ENCODE measurements around the gene SMYD3. TPM values are rescaled to one million over a fixed set of nuclear protein-coding genes. Genes with fewer than 3 reads are reported as not detected.

Gene SMYD3
- total RNA-seq, 1 experiment from 2014 or later = 25.5 TPM

DNA sequence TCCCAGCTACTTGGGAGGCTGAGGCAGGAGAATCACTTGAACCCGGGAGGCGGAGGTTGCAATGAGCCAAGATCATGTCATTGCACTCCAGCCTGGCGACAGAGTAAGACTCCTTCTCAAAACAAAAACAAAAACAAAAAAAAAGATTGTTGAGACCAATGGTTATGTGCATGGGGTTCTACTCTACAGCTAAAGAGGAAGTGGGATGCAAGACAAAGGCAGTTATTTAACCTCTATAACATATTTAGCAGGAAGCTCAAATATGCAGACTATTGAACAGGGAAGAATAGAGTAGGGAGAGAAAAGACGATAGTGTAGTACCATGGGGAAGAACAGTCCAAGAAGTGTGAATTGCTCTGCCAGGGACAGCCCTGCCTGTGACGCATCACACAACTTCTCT is 227.7 kb downstream of the SMYD3 start:
- no CpG with 5 or more reads among the region's 5 CpGs for WGBS (ENCODE audit: extremely low coverage, insufficient read length, low lambda C conversion rate)
- no peaks in the 10 kb centered on the region for H3K9me3 Mint-ChIP-seq
- no peaks in the 10 kb centered on the region for H3K36me3 Mint-ChIP-seq (ENCODE audit: insufficient read depth in 1 of 3, low read depth in 3 of 3)
- Histone ChIP-seq H3K23me2 (ENCODE audit: insufficient read length, low read depth, low read length, poor library complexity, severe bottlenecking) (no peaks in the 10 kb centered on the region), H3K27ac (ENCODE audit: insufficient read length, low read depth, low read length) (no peak overlapping the region), H3K79me2 (ENCODE audit: insufficient read depth, low read length) (no peaks in the 10 kb centered on the region), H2AFZ (ENCODE audit: low read length) (no peak overlapping the region), H3K4me2 (ENCODE audit: insufficient read depth, insufficient read length, low read length) (no peak overlapping the region), H4K8ac (replicated peaks; ENCODE audit: insufficient read length, low read depth, low read length) (no peak overlapping the region), H4K20me1 (ENCODE audit: control insufficient read depth, insufficient read depth, insufficient read length) (no peaks in the 10 kb centered on the region), H2BK12ac (ENCODE audit: insufficient read length, low read depth, low read length) (no peak overlapping the region), H3K23ac (ENCODE audit: insufficient read length, low read depth, low read length) (no peak overlapping the region), H3K4me1 (ENCODE audit: insufficient read depth, low read length) (no peaks in the 10 kb centered on the region; the same call in 1 of the 2 replicates), H3K9ac (ENCODE audit: extremely low read depth, insufficient read length, low read length) (no peak overlapping the region), H3K56ac (ENCODE audit: insufficient read length, low read depth, low read length) (no peak overlapping the region), H3K18ac (ENCODE audit: insufficient read length, low read depth, low read length) (no peak overlapping the region), H4K91ac (ENCODE audit: insufficient read length, low read depth, low read length) (no peak overlapping the region), H3T11ph (ENCODE audit: low read length) (no peak overlapping the region), H2BK5ac (ENCODE audit: insufficient read length, low read length) (no peak overlapping the region), H3K9me3 (ENCODE audit: control insufficient read depth, low read depth, low read length) (no peaks in the 10 kb centered on the region), H2BK20ac (ENCODE audit: low read depth, low read length, poor library complexity, severe bottlenecking) (no peak overlapping the region), H4K5ac (ENCODE audit: insufficient read length, low read depth, low read length) (no peak overlapping the region), H3K4ac (ENCODE audit: low read depth, low read length) (no peak overlapping the region), H3K14ac (ENCODE audit: insufficient read depth, low read length) (no peak overlapping the region), H3K27me3 (ENCODE audit: insufficient read depth, low read length) (no peaks in the 10 kb centered on the region), H2AK5ac (ENCODE audit: insufficient read length, low read length) (no peak overlapping the region), H3K79me1 (ENCODE audit: insufficient read depth, low read depth, low read length, poor library complexity, severe bottlenecking) (no peaks in the 10 kb centered on the region), H2BK15ac (ENCODE audit: low read depth, low read length) (no peak overlapping the region), H2BK120ac (ENCODE audit: low read depth, low read length, poor library complexity, severe bottlenecking) (no peak overlapping the region)
- H3K27me3 Mint-ChIP-seq (ENCODE audit: low read depth) = no peaks in the 10 kb centered on the region; the same call in 1 of the 2 replicates
- TF ChIP-seq, protein P1, sequence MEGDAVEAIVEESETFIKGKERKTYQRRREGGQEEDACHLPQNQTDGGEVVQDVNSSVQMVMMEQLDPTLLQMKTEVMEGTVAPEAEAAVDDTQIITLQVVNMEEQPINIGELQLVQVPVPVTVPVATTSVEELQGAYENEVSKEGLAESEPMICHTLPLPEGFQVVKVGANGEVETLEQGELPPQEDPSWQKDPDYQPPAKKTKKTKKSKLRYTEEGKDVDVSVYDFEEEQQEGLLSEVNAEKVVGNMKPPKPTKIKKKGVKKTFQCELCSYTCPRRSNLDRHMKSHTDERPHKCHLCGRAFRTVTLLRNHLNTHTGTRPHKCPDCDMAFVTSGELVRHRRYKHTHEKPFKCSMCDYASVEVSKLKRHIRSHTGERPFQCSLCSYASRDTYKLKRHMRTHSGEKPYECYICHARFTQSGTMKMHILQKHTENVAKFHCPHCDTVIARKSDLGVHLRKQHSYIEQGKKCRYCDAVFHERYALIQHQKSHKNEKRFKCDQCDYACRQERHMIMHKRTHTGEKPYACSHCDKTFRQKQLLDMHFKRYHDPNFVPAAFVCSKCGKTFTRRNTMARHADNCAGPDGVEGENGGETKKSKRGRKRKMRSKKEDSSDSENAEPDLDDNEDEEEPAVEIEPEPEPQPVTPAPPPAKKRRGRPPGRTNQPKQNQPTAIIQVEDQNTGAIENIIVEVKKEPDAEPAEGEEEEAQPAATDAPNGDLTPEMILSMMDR (conservative IDR thresholded peaks at IDR 0.05) = no peak
- no peak overlapping the region for H3K27ac Mint-ChIP-seq
- H3K4me3 Mint-ChIP-seq = no peak overlapping the region
- DNase-seq = no peak
- H3K4me1 Mint-ChIP-seq = peaks cover 4% of the 10 kb centered on the region in 2 experiments; a peak in 3 of 4 replicates

All from H9 (cell line).